Inferior parietal cortex (tissue), 1 donor: ENCODE measurements around the gene NHLH2.

ENCODE experiments used
- DNase-seq: peaks from one replicate; pipeline ENCODE4 v3.0.0-alpha.2; 2016; ENCODE audit errors: extremely low spot score

Gene NHLH2

GRCh38 chr1:115805597-115805996, 35.3 kb downstream of the NHLH2 start:
- DNase-seq = no peak

GRCh38 chr1:115802416-115802815, 38.5 kb downstream of the NHLH2 start:
- no peak for DNase-seq

GRCh38 chr1:115797486-115797885, 43.4 kb downstream of the NHLH2 start:
- DNase-seq = no peak

DNA sequence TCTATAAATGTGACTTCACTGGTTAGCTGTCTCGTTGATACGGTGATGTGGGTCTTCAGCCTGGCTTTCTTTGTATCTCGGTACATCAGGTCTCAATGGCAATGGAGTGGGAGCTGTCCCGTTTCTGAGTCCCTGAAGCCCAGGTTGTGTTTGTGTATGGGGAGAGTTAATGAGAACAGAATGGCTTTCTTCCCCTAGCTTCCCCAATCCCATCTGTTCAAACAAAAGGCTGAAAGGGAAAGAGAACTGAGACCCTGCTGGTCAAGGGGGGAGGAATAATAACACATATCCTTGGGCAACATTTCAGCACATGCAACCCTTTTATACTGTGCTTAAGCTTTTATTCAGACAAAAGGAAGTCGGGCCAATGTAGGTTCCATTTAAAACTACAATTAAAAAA, 44.0 kb downstream of the NHLH2 start:
- DNase-seq = no peak

GRCh38 chr1:115796036-115796435, 44.9 kb downstream of the NHLH2 start:
- no peak for DNase-seq

GRCh38 chr1:115794976-115795639, 45.8 kb downstream of the NHLH2 start:
- no peak for DNase-seq

- no peak for DNase-seq
Observed at GRCh38 chr1:115793162-115793561, 47.8 kb downstream of the NHLH2 start.

GRCh38 chr1:115791816-115792215, 49.1 kb downstream of the NHLH2 start:
- no peak for DNase-seq

DNA sequence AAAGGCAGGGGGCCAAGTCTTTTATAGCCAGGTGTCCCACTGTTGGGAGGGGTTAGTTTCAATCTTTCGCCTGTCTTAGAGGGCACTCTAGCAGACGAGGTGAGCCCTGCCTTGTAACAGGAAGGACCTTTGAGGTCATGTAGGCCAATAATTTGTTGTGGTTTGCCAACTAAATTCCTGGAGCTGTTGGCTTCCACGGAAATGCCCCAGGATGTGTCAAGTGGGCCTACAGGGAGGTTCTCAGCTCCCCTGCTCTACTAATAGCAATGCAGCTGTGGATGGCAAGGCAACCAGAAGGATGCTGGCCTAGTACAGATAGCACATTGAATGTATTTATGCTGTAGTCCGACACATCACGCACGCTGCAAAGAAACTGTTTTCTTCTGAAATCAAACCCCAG, 50.1 kb downstream of the NHLH2 start:
- DNase-seq = no peak

- no peak for DNase-seq
Observed at GRCh38 chr1:115790356-115790755, 50.6 kb downstream of the NHLH2 start.
